Measurements from ENCODE around the gene QRFP. TPM values are rescaled to one million over a fixed set of nuclear protein-coding genes. Genes with fewer than 3 reads are reported as not detected.

QRFP gene
- total RNA-seq, 2 donors from 2014 or later: not detected

DNA sequence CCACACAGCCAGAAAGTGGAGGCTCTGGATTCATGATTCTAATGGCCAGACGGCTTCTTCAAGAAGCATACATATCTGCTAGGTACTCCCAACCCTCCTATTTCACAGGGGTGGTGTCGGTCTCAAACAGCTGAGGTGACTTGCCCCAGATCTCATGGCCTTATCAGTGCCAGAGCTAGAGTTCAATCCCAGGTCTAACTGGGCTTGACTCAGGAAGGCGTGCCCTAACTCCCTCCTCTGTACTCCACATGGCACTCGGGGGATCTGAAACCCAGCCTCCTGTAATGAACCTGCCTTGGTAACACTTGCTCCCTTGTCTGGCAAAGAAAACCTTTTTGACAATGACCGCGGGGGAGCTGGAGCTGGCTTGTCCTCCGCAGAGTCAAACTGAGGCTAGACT is 2.1 kb downstream of the QRFP start:
- H3K36me3 Mint-ChIP-seq (ENCODE audit: low read depth): peaks cover 8% of the 10 kb centered on the region
- H3K27me3 ChIP-seq (ENCODE audit: control insufficient read depth, insufficient read depth, low read length, poor library complexity, severe bottlenecking): no peaks in the 10 kb centered on the region

DNA sequence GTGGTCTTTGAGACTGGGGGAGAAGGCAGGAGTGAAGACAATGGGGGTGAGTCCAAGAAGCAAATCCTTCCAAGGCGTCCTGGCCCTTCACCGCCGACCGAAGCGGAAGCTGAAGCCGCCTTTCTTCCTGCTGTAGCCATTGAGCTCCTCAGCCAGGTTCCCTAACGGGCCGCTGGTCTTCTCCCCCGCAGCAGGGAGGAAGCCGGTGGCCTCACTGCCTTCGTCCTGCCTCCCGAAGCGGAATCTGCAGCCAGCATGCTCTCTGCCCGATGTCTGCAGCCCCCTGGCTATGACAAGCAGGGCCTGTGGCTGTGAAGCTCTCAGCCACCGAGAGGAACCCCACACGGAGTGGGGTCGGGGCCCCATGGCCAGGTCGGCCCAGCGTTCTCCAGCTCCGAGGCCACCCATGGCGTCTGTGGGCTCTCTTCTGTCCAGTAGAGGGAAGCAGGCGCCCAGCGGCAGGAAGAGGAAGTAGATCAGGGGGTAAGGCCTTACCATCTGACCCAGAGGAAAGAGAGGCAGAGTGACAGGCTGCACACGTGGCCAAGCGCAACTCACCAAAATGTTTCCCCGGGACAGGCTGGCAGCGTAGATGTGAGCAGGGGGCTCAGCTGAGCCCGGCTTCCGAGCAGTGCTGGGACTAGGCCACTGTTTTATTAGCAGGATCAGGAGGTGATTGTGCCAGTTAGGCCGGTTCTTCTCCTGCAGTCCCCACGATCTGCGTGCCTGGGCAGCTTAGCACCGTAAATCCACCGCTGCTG is 3.1 kb downstream of the QRFP start:
- Histone ChIP-seq H3K27me3 (ENCODE audit: control insufficient read depth, insufficient read depth, low read length, poor library complexity, severe bottlenecking) (no peaks in the 10 kb centered on the region), H3K9ac (ENCODE audit: extremely low read depth, low read length, poor library complexity, severe bottlenecking) (no peak overlapping the region), H3K9me3 (ENCODE audit: control insufficient read depth, low read length) (no peaks in the 10 kb centered on the region), H3K27ac (ENCODE audit: low read depth, low read length) (no peak overlapping the region), H3K4me1 (ENCODE audit: control insufficient read depth, insufficient read depth, low read length) (peaks cover 10% of the 10 kb centered on the region), H3K4me3 (ENCODE audit: low read length) (no peak overlapping the region), H3K36me3 (ENCODE audit: control insufficient read depth, insufficient read depth, low read length) (peaks cover 12% of the 10 kb centered on the region)
- TF ChIP-seq, protein P1, sequence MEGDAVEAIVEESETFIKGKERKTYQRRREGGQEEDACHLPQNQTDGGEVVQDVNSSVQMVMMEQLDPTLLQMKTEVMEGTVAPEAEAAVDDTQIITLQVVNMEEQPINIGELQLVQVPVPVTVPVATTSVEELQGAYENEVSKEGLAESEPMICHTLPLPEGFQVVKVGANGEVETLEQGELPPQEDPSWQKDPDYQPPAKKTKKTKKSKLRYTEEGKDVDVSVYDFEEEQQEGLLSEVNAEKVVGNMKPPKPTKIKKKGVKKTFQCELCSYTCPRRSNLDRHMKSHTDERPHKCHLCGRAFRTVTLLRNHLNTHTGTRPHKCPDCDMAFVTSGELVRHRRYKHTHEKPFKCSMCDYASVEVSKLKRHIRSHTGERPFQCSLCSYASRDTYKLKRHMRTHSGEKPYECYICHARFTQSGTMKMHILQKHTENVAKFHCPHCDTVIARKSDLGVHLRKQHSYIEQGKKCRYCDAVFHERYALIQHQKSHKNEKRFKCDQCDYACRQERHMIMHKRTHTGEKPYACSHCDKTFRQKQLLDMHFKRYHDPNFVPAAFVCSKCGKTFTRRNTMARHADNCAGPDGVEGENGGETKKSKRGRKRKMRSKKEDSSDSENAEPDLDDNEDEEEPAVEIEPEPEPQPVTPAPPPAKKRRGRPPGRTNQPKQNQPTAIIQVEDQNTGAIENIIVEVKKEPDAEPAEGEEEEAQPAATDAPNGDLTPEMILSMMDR (conservative IDR thresholded peaks at IDR 0.05): peak; percentile 71
- H3K27me3 Mint-ChIP-seq (ENCODE audit: insufficient read depth): no peaks in the 10 kb centered on the region
- no peak overlapping the region for H3K4me3 Mint-ChIP-seq
- H3K9me3 Mint-ChIP-seq: no peaks in the 10 kb centered on the region
- peaks cover 12% of the 10 kb centered on the region for H3K36me3 Mint-ChIP-seq (ENCODE audit: low read depth)
- 92% methylated on average over 24 to 34 of the region's 34 CpGs for WGBS, 2 experiments (ENCODE audit: insufficient coverage in 1 of 2, insufficient read length in 1 of 2)
- peak; percentile 81 for DNase-seq
- no peak overlapping the region for H3K27ac Mint-ChIP-seq
- peaks cover 11% of the 10 kb centered on the region for H3K4me1 Mint-ChIP-seq

More for the DNA sequence above, 2.1 kb downstream of the QRFP start:
- WGBS, 2 experiments (ENCODE audit: insufficient coverage in 1 of 2, insufficient read length in 1 of 2): 89 to 100% methylated on average over 7 of the region's 7 CpGs
- TF ChIP-seq, protein P1 (conservative IDR thresholded peaks at IDR 0.05): no peak
- Mint-ChIP-seq H3K27ac (no peak overlapping the region), H3K27me3 (ENCODE audit: insufficient read depth) (no peaks in the 10 kb centered on the region), H3K9me3 (no peaks in the 10 kb centered on the region), H3K4me3 (no peak overlapping the region), H3K4me1 (peaks cover 11% of the 10 kb centered on the region)
- no peak overlapping the region for H3K4me3 ChIP-seq (ENCODE audit: low read length)
- peaks cover 10% of the 10 kb centered on the region for H3K4me1 ChIP-seq (ENCODE audit: control insufficient read depth, insufficient read depth, low read length)
- H3K27ac ChIP-seq (ENCODE audit: low read depth, low read length): no peak overlapping the region
- H3K9ac ChIP-seq (ENCODE audit: extremely low read depth, low read length, poor library complexity, severe bottlenecking): no peak overlapping the region
- peak; percentile 41 for DNase-seq
- no peaks in the 10 kb centered on the region for H3K9me3 ChIP-seq (ENCODE audit: control insufficient read depth, low read length)
- peaks cover 6% of the 10 kb centered on the region for H3K36me3 ChIP-seq (ENCODE audit: control insufficient read depth, insufficient read depth, low read length)

DNA sequence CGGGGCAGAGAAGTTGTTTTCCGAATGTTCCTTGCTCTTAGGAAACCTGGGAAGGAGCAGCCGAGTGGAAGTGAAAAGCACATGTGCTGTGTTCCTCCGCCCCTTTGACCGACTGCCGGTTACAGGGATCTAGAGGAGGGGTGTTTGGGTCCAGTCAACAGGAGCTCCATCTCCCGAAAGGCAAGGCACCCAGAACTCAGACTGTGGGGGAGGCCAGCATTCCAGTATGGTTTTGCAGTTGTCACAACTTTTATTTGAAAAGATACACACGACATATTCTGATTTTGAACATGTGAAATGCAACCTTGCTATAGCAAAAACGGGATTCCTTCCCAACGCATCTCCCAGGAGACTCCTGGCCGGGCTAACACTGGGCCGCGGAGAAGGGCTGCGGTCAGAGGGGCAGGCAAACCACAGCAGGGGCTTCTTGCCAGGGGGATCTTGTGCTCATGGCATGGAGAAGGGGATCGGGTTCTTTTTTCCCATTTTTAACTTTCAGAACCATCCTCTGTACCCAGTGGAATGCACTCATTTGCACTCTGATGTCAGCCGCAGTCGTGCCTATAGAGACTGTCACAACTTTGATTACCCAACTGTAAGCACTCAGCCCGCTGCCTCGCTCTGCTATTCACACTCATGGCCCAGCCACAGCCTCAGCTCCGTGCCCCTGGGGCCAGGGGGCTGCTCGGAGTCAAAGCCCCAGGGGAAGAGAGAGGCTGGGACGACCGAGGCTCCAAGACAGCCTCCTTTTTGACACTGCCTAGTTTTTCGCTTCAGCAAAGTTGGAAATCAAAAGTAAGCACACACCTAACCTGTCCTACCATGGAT is 3.9 kb downstream of the QRFP start:
- H3K27ac Mint-ChIP-seq: peak overlapping the region; percentile 18

More for the DNA sequence above, 3.9 kb downstream of the QRFP start:
- peak; percentile 45 for DNase-seq
- TF ChIP-seq, protein P1 (conservative IDR thresholded peaks at IDR 0.05): no peak
- WGBS, 2 experiments (ENCODE audit: insufficient coverage in 1 of 2, insufficient read length in 1 of 2): 93 to 94% methylated on average over 18 to 24 of the region's 24 CpGs
- peaks cover 21% of the 10 kb centered on the region for H3K36me3 Mint-ChIP-seq (ENCODE audit: low read depth)
- no peaks in the 10 kb centered on the region for H3K9me3 Mint-ChIP-seq
- no peaks in the 10 kb centered on the region for H3K27me3 Mint-ChIP-seq (ENCODE audit: insufficient read depth)
- Histone ChIP-seq H3K4me1 (ENCODE audit: control insufficient read depth, insufficient read depth, low read length) (peaks cover 10% of the 10 kb centered on the region), H3K9me3 (ENCODE audit: control insufficient read depth, low read length) (no peaks in the 10 kb centered on the region), H3K27ac (ENCODE audit: low read depth, low read length) (peak overlapping the region; percentile 72), H3K36me3 (ENCODE audit: control insufficient read depth, insufficient read depth, low read length) (peaks cover 18% of the 10 kb centered on the region), H3K4me3 (ENCODE audit: low read length) (no peak overlapping the region), H3K9ac (ENCODE audit: extremely low read depth, low read length, poor library complexity, severe bottlenecking) (no peak overlapping the region), H3K27me3 (ENCODE audit: control insufficient read depth, insufficient read depth, low read length, poor library complexity, severe bottlenecking) (no peaks in the 10 kb centered on the region)
- H3K4me3 Mint-ChIP-seq: no peak overlapping the region
- peaks cover 11% of the 10 kb centered on the region for H3K4me1 Mint-ChIP-seq
